ENCODE measurements around the gene HOMER3. TPM values are rescaled to one million over a fixed set of nuclear protein-coding genes. Genes with fewer than 3 reads are reported as not detected.

Gene HOMER3
- total and polyA plus RNA-seq, 9 of the 15 experiments (the other 6 are each of a cell fraction or from before 2014, with no cell fraction given), result 1.3 to 5.1 (median 3.7) TPM; not detected in 2

DNA sequence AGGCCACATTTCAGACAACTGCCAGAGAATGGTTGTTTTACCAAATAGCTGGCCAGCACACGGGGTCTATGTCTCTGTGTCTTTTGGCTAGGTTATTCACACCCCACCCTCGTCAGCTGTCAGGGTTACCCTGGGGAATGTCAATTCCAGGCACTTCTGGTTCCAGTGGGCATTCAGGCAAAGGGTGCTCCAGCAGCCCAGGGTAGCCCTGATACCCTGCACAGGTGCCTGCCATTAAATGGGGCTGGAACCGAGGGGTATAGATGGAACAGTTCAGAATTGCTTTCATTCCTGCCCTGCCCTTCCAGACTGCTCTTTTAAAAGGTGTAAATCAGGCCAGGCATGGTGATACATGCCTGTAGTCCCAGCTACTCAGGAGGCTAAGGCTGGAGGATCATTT, 43.2 kb upstream of the HOMER3 start (continued):
- TF ChIP-seq, protein P1, sequence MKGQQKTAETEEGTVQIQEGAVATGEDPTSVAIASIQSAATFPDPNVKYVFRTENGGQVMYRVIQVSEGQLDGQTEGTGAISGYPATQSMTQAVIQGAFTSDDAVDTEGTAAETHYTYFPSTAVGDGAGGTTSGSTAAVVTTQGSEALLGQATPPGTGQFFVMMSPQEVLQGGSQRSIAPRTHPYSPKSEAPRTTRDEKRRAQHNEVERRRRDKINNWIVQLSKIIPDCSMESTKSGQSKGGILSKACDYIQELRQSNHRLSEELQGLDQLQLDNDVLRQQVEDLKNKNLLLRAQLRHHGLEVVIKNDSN (CRISPR knock-in tag; IDR thresholded peaks at IDR 0.05), result no peak
- TF ChIP-seq HEY1 (CRISPR knock-in tag; IDR thresholded peaks at IDR 0.05; ENCODE audit: borderline replicate concordance) (no peak), RAD21 (CRISPR knock-in tag; conservative IDR thresholded peaks at IDR 0.05 in 1 of 2, IDR thresholded peaks at IDR 0.05 in 1 of 2) (no peak), NCOA6 (IDR thresholded peaks at IDR 0.05) (no peak), ID3 (CRISPR knock-in tag; IDR thresholded peaks at IDR 0.05) (no peak), ID3 (tag; IDR thresholded peaks at IDR 0.05) (no peak), ZNF212 (CRISPR knock-in tag; IDR thresholded peaks at IDR 0.05) (no peak)

DNA sequence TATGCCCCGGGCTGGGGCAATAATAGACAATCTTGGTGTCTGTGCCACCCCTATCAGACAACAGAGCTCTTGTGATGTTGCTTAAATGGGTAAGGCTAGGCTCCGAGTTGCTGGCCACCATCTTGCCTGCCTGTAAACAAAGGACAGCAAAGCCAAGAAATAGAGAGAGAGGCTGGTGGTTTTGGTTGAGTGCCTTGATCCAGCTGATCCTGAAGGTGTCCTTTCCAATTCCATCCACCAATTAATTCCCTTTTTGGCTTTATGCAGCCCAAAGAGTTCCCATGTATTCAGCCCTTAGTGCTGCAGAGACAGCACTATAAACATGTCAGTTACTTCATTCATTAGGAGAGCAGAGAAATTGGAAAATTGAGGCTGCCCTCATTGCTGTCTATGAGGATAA, 41.7 kb upstream of the HOMER3 start:
- H3K4me1 ChIP-seq (replicated peaks in 1 of 2; ENCODE audit: control insufficient read depth in 2 of 2, insufficient read depth in 2 of 2, low read length in 2 of 2), result peaks cover 0 to 4% of the 10 kb centered on the region in 2 experiments; a peak in 1 of 5 replicates
- no peak overlapping the region for H2AFZ ChIP-seq (ENCODE audit: low read depth, low read length)
- no peak overlapping the region for H3K9ac ChIP-seq (ENCODE audit: insufficient read depth in 1 of 2, low read depth in 2 of 2, low read length in 2 of 2)
- peaks cover 11 to 29% of the 10 kb centered on the region in 2 experiments; a peak in 3 of 5 replicates for H3K27me3 ChIP-seq (ENCODE audit: control insufficient read depth in 2 of 2, insufficient read depth in 2 of 2, low read length in 2 of 2)
- FAIRE-seq (no peak), DNase-seq (ENCODE audit: extremely low read depth in 1 of 4, low spot score in 3 of 4) (no peak), ATAC-seq (no peak)
- ChIA-PET CTCF (ENCODE audit: low intra/inter-chr PET ratio) (no interaction called here), POLR2A (interaction anchor here (0.6 to 0.9 kb wide), 2 partner anchors 63 to 205 kb away, joined by 3 to 4 read pairs; partner anchors contain the start of genes COPE and DDX49)
- H3K4me2 ChIP-seq (ENCODE audit: insufficient read depth, low read length), result no peak overlapping the region
- no peaks in the 10 kb centered on the region for H3K9me3 ChIP-seq (replicated peaks; ENCODE audit: control insufficient read depth, insufficient read depth, low read depth, low read length)
- no peak overlapping the region for H3K4me3 ChIP-seq
- no peaks in the 10 kb centered on the region for H3K79me2 ChIP-seq (ENCODE audit: control insufficient read depth, insufficient read depth, low read length)
- WGBS (ENCODE audit: insufficient coverage, low coverage, missing lambda C conversion rate), result 0% methylated on average over 2 of the region's 2 CpGs
- H4K20me1 ChIP-seq (replicated peaks; ENCODE audit: control insufficient read depth, insufficient read depth, low read length), result peaks cover 7% of the 10 kb centered on the region; the same call in 1 of the 2 replicates
- no peak overlapping the region for H3K27ac ChIP-seq (ENCODE audit: extremely low read depth, low read depth, low read length)
- TF ChIP-seq ZNF830 (CRISPR knock-in tag; IDR thresholded peaks at IDR 0.05) (no peak), SMAD3 (CRISPR knock-in tag; conservative IDR thresholded peaks at IDR 0.05) (no peak), ZNF586 (CRISPR knock-in tag; conservative IDR thresholded peaks at IDR 0.05) (no peak), EP300 (IDR thresholded peaks at IDR 0.05; ENCODE audit: low read length) (no peak), FOXM1 (IDR thresholded peaks at IDR 0.05; ENCODE audit: low read depth) (no peak), FOXM1 (CRISPR knock-in tag; IDR thresholded peaks at IDR 0.05; ENCODE audit: low read depth) (no peak), KDM1A (IDR thresholded peaks at IDR 0.05) (no peak)
- H3K36me3 ChIP-seq (ENCODE audit: control insufficient read depth, insufficient read depth, low read length), result no peaks in the 10 kb centered on the region
- in situ Hi-C loops (cut with MboI) (no loop called here), intact Hi-C loops (cut with micrococcal nuclease) (no loop called here)
- no peaks in the 10 kb centered on the region for H3K9me1 ChIP-seq (ENCODE audit: control insufficient read depth, insufficient read depth, low read length)
- BruUV-seq (replicated peaks), result no TSS peak
